ENCODE data around the gene KRT6B.

KRT6B gene

GRCh38 chr12:52396656-52397055, 55.3 kb downstream of the KRT6B start:
- TF ChIP-seq CTCF (IDR thresholded peaks at IDR 0.05; ENCODE audit: low read depth, low read length, missing control alignments): no peak
- no peak for DNase-seq (ENCODE audit: low read depth)
- no peak overlapping the region for H3K4me3 ChIP-seq (ENCODE audit: low read depth, low read length)

All from GM12864 (cell line).